Spinal cord (tissue), 10 donors: ENCODE data around the gene MYH8. TPM values are rescaled to one million over a fixed set of nuclear protein-coding genes. Genes with fewer than 3 reads are reported as not detected.

Experiments
- DNase-seq, 6 donors: peaks; one replicate each; pipeline versions ENCODE4 v3.0.0 to v3.0.0-alpha.2; 2013 to 2015; ENCODE audit warnings: low spot score in 6 of 6, low read depth in 4 of 6
- H3K27ac ChIP-seq: one replicate; pipeline ENCODE4 v1.5.1; 2013; ENCODE audit warnings: low read depth, low read length, control low read depth
- H3K27me3 ChIP-seq: one replicate; pipeline ENCODE4 v1.6.1; 2013; ENCODE audit warnings: low read length; ENCODE audit not compliant: control insufficient read depth, insufficient read depth
- H3K36me3 ChIP-seq: one replicate; pipeline ENCODE4 v1.6.1; 2013; ENCODE audit warnings: low read length; ENCODE audit not compliant: control insufficient read depth, insufficient read depth
- H3K4me1 ChIP-seq: one replicate; pipeline ENCODE4 v1.6.1; 2013; ENCODE audit warnings: low read length; ENCODE audit not compliant: control insufficient read depth, insufficient read depth
- H3K4me3 ChIP-seq: one replicate; pipeline ENCODE4 v1.5.1; 2013; ENCODE audit warnings: low read depth, low read length, control low read depth
- H3K9me3 ChIP-seq: one replicate; pipeline ENCODE4 v1.6.1; 2013; ENCODE audit warnings: low read length; ENCODE audit not compliant: control insufficient read depth, insufficient read depth
- WGBS: methylation state at CpG from one replicate; pipeline ENCODE4 v1.1.5; 2013; ENCODE audit warnings: missing lambda C conversion rate; ENCODE audit not compliant: insufficient coverage; 5-methylcytosine and 5-hydroxymethylcytosine counted together
- polyA plus RNA-seq, 2 donors: library from polyadenylated mRNA; unstranded; fragments of 120-200 nt; gene quantifications; one replicate each; pipeline ENCODE4 v1.2.1, GENCODE V29; 2013; ENCODE audit not compliant: insufficient read length in 2 of 2
- total RNA-seq, 2 donors: library from RNA; depleted of rRNA in 1 of 2; stranded (reverse); fragments of 120-200 nt in 1 of 2; fragments of >200 nt in 1 of 2; gene quantifications; one replicate each; pipeline versions ENCODE4 v1.2.3 to v1.2.4, GENCODE V29; 2013 to 2014
- donor health status: healthy.

The MYH8 gene
- total and polyA plus RNA-seq, 4 donors: 0.19 to 2.5 (median 1.3) TPM

DNA sequence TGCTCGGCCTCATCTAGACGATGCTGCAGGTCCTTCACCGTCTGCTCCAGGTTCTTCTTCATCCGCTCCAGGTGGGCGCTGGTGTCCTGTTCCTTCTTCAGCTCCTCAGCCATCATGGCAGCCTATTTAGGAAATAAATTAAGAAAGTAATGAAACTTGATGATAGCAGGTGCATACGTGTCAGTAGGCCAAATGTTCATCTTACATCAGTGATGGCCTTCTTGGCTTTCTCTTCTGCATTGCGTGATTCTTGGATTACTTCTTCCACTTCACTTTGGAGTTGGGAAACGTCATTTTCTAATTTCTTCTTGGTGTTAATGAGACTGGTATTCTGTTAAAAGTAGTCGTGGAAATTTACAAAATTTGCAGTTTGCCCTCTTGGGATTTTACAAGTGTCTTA, 28.9 kb downstream of the MYH8 start:
- H3K4me3 ChIP-seq: no peak overlapping the region
- no peak overlapping the region for H3K27ac ChIP-seq
- no peaks in the 10 kb centered on the region for H3K27me3 ChIP-seq
- no peaks in the 10 kb centered on the region for H3K9me3 ChIP-seq
- 100% methylated on average over 4 of the region's 9 CpGs for WGBS
- no peaks in the 10 kb centered on the region for H3K4me1 ChIP-seq
- DNase-seq: no peak
- H3K36me3 ChIP-seq: no peaks in the 10 kb centered on the region

DNA sequence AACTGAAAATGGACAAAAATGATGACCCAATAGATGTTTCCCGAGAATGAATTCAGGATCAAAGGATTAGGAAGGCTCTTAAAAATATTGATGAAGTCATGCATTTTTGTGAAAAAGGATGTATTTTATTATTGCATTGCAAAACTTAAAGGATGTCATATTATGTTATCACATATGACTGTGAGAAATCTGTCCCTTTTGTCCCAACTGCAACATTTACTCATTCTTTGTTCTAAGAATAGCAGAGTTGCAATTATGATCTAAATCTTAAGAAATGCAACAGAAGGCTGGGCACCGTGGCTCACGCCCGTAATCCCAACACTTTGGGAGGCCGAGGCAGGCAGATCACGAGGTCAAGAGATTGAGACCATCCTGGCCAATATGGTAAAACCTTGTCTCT, 35.9 kb downstream of the MYH8 start:
- Histone ChIP-seq H3K4me3 (no peak overlapping the region), H3K4me1 (no peaks in the 10 kb centered on the region), H3K27me3 (no peaks in the 10 kb centered on the region), H3K9me3 (no peaks in the 10 kb centered on the region), H3K36me3 (no peaks in the 10 kb centered on the region), H3K27ac (no peak overlapping the region)
- DNase-seq: no peak
- WGBS: 67% methylated on average over 1 of the region's 6 CpGs

DNA sequence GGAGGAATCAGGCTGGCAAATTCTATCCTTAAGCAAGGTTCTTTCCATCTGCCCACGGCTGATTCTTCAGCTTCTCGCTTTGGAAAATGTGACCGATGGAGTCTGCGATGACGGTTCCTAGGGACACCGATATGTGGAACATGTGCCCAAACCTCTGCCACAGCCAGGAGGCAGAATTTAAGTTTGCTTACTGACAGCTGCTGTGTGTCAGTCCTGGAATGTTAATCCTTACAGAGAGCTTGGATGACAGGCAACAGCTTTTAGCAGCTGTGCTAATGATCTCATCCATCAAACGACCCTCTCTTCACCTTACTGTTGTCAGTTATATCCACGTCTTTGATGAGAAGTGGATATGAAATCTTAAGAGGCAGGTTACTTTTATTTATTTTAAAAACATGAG, 37.6 kb downstream of the MYH8 start:
- no peaks in the 10 kb centered on the region for H3K27me3 ChIP-seq
- no peaks in the 10 kb centered on the region for H3K9me3 ChIP-seq
- DNase-seq: peak in 1 of 6 donors; percentile 32
- no peak overlapping the region for H3K27ac ChIP-seq
- no peaks in the 10 kb centered on the region for H3K4me1 ChIP-seq
- no peak overlapping the region for H3K4me3 ChIP-seq
- no peaks in the 10 kb centered on the region for H3K36me3 ChIP-seq
- 82% methylated on average over 6 of the region's 8 CpGs for WGBS

DNA sequence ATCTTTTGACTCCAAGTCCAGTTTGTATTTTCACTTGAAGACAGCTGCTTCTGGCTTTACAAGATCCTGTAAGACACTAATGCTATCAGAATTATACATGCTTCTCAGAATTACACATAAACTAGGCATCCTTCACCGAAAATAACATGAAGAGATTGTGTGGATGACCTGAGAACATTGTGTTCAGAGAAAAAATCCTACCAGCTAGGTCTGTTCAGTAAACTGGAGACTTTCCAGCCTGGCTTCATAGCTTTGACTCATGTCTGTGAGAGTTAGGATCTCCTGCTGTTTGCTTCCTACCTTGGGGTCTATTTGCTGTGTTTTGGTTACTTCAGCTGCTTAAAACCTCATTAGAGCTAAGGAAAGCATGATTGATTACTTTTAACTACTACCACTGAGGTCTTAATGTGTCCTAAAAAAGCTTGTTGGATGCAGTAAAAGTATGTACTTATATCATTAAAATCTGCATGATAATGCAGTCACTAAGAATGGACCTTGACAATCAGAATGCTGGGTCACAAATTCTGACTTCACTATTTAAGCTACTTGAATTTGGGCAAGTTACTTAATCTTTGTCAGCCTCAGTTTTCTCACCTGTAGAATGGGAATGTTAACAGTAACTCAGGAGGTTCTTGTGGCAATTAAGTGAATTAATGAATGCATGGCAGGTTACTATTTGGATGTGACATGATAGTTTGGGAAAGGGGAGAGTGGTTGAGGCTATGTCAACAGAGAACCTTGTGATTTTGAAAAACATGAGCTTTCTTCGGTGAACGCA, 40.9 kb downstream of the MYH8 start:
- H3K36me3 ChIP-seq: no peaks in the 10 kb centered on the region
- peak in 1 of 6 donors; percentile 9 for DNase-seq
- H3K27me3 ChIP-seq: no peaks in the 10 kb centered on the region
- H3K9me3 ChIP-seq: no peaks in the 10 kb centered on the region
- H3K4me1 ChIP-seq: no peaks in the 10 kb centered on the region
- H3K4me3 ChIP-seq: no peak overlapping the region
- WGBS: 100% methylated on average over 2 of the region's 3 CpGs
- H3K27ac ChIP-seq: no peak overlapping the region

DNA sequence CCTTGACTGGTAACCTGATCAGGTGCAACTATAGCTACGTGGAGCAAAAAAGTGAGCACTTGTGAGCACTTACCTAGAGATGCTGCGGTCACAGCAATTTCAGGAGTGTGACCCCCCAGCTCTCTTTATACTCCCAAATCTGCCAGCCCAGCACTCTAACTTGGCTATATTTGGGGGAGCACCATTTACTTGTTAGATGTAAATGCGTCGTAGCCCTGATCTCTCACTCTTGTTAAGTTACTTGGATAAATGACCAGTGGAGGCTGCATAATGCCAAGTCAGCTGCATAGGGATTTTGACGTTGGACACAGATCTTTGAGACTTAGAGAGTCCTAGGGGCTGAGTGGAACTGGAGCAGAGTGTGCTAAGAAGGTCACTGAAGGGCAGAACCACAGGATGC, 48.8 kb downstream of the MYH8 start, which contains the start of gene MYH13:
Gene MYH13 (minus strand): TSS at position 101 of the 400 bp plus-strand sequence. CDS start 8,476 bp downstream, outside the sequence.
- Histone ChIP-seq H3K27ac (no peak within 1 kb of the TSS), H3K4me1 (no peaks in the 10 kb centered on the region), H3K4me3 (no peak within 1 kb of the TSS), H3K36me3 (no peaks in the 10 kb centered on the region), H3K27me3 (no peaks in the 10 kb centered on the region), H3K9me3 (no peaks in the 10 kb centered on the region)
- WGBS: 71% methylated on average over 2 of the region's 5 CpGs
- no peak for DNase-seq

DNA sequence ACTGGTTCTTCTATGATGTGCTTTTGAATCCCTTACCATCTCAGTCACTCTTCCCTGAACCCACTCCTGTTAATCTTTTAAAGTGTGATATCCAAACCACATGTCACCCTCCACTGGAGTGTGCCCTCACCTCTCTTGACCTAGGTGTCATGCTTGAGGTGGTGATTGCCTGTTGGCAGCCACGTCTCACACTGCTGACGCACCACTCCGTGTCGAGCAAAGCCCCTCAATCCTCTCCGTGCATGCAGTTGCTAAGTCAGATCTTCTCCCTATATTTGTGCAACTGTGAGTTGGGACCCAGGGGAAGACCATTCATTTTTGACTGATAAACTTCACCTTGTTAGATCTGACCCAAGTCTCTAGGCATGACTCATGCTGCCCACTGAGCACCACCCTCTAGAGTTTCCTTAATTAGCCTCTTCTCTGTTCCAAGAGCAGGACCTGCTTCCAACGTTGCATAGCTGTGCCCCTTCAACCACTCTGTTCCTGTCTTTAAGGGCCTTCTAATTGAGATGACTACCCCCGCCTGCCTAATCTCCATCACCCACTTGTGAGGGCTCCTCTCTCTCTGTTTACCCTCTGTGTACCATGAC, 51.6 kb downstream of the MYH8 start:
- no peak overlapping the region for H3K27ac ChIP-seq
- DNase-seq: no peak
- 87% methylated on average over 7 of the region's 7 CpGs for WGBS

DNA sequence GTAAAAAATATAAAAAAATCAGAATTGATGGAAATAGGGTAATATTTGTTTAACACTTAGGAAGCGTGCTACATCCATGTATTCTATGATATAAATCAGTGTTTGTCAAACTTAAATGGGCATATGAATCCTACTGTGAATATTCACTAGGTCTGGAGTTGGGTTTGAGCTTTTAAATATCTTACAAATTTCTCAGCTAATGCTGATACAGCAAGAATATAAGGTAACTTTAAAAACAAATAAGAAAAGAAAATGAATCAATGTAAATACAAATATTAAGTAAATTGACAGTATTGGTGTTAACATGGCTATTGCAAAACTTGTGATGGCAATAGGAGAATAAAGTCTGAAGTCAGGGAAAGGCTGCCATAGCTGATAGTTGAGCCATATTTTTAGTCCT, 52.5 kb downstream of the MYH8 start:
- Histone ChIP-seq H3K4me1 (no peaks in the 10 kb centered on the region), H3K27me3 (no peaks in the 10 kb centered on the region), H3K4me3 (no peak overlapping the region), H3K27ac (no peak overlapping the region), H3K9me3 (no peaks in the 10 kb centered on the region), H3K36me3 (no peaks in the 10 kb centered on the region)
- DNase-seq: no peak
- no CpG with 5 or more reads among the region's 1 CpG for WGBS

More for the DNA sequence above, 51.6 kb downstream of the MYH8 start:
- Histone ChIP-seq H3K4me3 (no peak overlapping the region), H3K27me3 (no peaks in the 10 kb centered on the region), H3K4me1 (no peaks in the 10 kb centered on the region), H3K36me3 (no peaks in the 10 kb centered on the region), H3K9me3 (no peaks in the 10 kb centered on the region)

DNA sequence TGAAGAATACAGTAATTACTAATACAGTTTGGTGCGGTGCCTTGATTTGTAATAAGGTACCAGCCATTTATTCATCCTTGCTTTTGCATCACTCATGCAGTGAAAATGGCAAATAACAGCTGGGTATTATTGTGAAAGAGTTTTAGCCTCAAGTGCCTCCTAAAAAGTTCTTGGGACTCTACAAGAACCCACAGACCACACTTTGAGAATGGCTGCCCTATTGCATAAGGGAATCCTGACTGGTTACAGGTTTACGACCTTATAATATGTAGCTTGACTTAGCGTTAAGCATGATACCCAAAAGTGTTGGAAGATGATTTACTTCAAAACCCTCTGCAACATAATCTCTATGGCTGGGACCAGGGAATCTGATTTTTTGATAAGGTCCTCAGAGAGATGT, 53.2 kb downstream of the MYH8 start:
- no CpG with 5 or more reads among the region's 3 CpGs for WGBS
- H3K4me3 ChIP-seq: no peak overlapping the region
- no peaks in the 10 kb centered on the region for H3K4me1 ChIP-seq
- DNase-seq: no peak
- H3K9me3 ChIP-seq: no peaks in the 10 kb centered on the region
- H3K27ac ChIP-seq: no peak overlapping the region
- H3K36me3 ChIP-seq: no peaks in the 10 kb centered on the region
- no peaks in the 10 kb centered on the region for H3K27me3 ChIP-seq

DNA sequence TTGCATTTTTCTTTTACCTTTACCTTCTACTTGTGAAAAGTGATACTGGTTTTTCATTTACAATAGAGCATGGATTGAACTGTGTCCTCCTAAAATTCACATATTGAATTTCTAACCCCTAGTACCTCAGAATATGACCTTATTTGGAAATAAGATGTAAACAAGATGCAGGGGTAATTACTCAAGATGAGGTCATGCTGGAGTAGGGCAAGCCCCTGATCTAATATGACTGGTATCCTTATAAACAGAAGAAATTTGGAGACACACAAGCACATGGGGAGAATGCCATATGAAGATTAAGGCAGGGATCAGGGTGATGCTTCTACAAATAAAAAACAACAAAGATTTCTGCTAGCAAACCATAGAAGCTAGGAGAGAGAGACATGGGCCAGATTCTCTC, 61.2 kb downstream of the MYH8 start:
- no peaks in the 10 kb centered on the region for H3K36me3 ChIP-seq
- no peaks in the 10 kb centered on the region for H3K4me1 ChIP-seq
- H3K9me3 ChIP-seq: no peaks in the 10 kb centered on the region
- no peaks in the 10 kb centered on the region for H3K27me3 ChIP-seq
- no peak overlapping the region for H3K27ac ChIP-seq
- no peak for DNase-seq
- H3K4me3 ChIP-seq: no peak overlapping the region

DNA sequence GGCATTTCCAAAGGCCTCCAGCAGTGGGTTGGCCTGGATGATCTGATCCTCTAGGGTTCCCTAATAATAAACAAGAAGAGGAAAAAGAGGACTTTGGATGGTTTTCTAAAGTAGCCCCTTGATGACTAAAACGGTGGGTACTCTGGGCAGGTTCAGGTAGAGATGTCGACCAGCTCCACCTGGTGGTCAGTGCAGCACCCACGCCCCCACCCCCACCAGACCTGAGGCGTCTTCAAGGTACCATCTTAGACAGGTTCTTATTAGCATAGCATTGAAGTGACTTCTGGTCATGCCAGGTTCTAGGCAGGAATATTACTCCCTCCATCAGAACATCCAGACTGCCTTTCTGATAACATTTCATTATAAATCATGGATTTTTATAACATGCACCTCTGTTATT, 64.0 kb downstream of the MYH8 start:
- Histone ChIP-seq H3K9me3 (no peaks in the 10 kb centered on the region), H3K27me3 (no peaks in the 10 kb centered on the region), H3K4me1 (no peaks in the 10 kb centered on the region), H3K4me3 (no peak overlapping the region), H3K36me3 (no peaks in the 10 kb centered on the region), H3K27ac (no peak overlapping the region)
- no peak for DNase-seq
- 10% methylated on average over 3 of the region's 4 CpGs for WGBS
